Measurements from ENCODE around the gene GYS1.

DNA sequence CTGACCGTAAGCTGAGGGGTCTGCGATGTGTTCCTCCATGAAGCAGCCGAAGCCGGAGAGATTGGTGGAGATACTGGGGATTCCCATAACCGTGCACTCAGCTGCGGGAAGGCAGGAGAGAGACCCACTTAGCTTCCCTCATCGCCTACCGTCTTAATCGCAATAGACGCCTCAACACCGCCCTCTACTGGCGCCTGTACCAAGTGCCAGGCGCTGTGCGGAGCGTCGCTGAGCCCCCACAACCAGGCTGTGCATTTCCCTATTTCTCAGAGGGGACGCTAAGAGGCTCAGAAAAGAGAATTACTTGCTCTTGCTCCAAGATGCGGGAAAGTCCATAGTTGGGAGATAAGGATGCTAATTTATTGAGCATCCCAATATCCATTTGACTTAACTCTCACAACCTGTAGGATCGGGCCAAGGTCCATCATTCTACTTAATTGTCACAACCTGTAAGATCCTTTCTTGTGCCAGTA lies 22.1 kb downstream of the GYS1 start:
- peak; percentile 91 for TF ChIP-seq CTCF (IDR thresholded peaks at IDR 0.05; ENCODE audit: insufficient read depth, low read length)
- TF ChIP-seq POLR2AphosphoS5 (IDR thresholded peaks at IDR 0.05; ENCODE audit: low read depth): no peak
- TF ChIP-seq, protein P1, sequence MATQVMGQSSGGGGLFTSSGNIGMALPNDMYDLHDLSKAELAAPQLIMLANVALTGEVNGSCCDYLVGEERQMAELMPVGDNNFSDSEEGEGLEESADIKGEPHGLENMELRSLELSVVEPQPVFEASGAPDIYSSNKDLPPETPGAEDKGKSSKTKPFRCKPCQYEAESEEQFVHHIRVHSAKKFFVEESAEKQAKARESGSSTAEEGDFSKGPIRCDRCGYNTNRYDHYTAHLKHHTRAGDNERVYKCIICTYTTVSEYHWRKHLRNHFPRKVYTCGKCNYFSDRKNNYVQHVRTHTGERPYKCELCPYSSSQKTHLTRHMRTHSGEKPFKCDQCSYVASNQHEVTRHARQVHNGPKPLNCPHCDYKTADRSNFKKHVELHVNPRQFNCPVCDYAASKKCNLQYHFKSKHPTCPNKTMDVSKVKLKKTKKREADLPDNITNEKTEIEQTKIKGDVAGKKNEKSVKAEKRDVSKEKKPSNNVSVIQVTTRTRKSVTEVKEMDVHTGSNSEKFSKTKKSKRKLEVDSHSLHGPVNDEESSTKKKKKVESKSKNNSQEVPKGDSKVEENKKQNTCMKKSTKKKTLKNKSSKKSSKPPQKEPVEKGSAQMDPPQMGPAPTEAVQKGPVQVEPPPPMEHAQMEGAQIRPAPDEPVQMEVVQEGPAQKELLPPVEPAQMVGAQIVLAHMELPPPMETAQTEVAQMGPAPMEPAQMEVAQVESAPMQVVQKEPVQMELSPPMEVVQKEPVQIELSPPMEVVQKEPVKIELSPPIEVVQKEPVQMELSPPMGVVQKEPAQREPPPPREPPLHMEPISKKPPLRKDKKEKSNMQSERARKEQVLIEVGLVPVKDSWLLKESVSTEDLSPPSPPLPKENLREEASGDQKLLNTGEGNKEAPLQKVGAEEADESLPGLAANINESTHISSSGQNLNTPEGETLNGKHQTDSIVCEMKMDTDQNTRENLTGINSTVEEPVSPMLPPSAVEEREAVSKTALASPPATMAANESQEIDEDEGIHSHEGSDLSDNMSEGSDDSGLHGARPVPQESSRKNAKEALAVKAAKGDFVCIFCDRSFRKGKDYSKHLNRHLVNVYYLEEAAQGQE (IDR thresholded peaks at IDR 0.05; ENCODE audit: insufficient replicate concordance, low read depth): no peak
- peak; percentile 82 for TF ChIP-seq SPI1 (IDR thresholded peaks at IDR 0.05; ENCODE audit: borderline replicate concordance, low read depth)
- no peak for TF ChIP-seq GABPA (IDR thresholded peaks at IDR 0.05; ENCODE audit: low read depth)
